ENCODE results near the gene DHX35. TPM values are rescaled to one million over a fixed set of nuclear protein-coding genes. Genes with fewer than 3 reads are reported as not detected.

The DHX35 gene
- total and polyA plus RNA-seq, 3 experiments from 2014 or later, result 6.0 to 20.5 (median 19.9) TPM

DNA sequence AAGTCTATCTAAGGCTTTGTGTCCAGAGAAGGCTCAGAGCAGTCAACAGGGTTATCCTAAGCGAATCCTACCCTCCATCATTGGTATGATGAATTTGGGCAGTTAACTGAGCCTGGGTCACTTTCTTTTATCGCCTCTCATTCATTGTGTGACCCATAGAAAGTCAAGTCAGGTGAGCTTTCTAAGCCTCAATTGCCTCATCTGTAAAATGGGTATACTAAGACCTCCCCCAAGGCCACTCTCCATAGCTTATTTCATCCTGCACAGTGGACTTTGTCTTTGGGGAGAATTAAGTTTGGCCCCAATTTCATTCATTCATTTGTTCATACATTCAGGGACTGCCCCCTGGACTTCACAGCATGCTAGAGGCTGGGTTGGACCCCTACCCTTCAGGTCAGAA lies 110.5 kb downstream of the DHX35 start:
- H3K4me3 Mint-ChIP-seq, result no peak overlapping the region
- DNase-seq, result no peak
- Histone ChIP-seq H3K36me3 (ENCODE audit: insufficient read depth, low read length) (no peaks in the 10 kb centered on the region), H3K27ac (ENCODE audit: low read depth, low read length) (no peak overlapping the region), H3K4me3 (ENCODE audit: low read length) (no peak overlapping the region), H3K9me3 (ENCODE audit: low read length) (no peaks in the 10 kb centered on the region), H3K4me1 (ENCODE audit: insufficient read depth, low read length) (no peaks in the 10 kb centered on the region), H3K27me3 (ENCODE audit: insufficient read depth, low read length, poor library complexity, severe bottlenecking) (no peaks in the 10 kb centered on the region)
- peaks cover 16 to 71% of the 10 kb centered on the region in 2 donors for H3K27me3 Mint-ChIP-seq
- H3K36me3 Mint-ChIP-seq, result peaks cover 0 to 2% (median 0%) of the 10 kb centered on the region in 3 donors
- peaks cover 0 to 5% (median 4%) of the 10 kb centered on the region in 5 donors for H3K9me3 Mint-ChIP-seq
- no peaks in the 10 kb centered on the region for H3K4me1 Mint-ChIP-seq
- CTCF ChIA-PET, result interaction anchor here (1.1 to 14.5 kb wide), 2 partner anchors 9 to 24 kb away, joined by 4 to 202 read pairs; no protein-coding TSS in a partner anchor
- POLR2A ChIA-PET, result no interaction called here
- H3K27ac Mint-ChIP-seq, result no peak overlapping the region

DNA sequence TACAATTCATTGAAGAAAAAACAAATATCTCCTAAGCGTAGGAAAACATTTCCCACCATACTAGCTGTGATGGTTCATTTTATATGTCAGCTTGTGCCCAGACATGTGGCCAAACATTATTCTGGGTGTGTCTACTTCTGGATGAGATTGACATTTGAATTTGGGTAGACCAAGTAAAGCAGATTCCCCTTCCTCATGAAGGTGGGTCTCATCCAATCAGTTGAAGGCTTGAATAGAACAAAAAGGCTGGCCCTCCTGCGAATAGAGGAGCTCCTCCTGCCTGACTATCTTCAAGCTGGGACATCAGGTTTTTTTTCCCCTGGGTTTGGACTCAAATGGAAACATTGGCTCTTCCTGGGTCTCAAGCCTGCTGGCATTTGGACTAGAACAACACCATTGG lies 113.6 kb downstream of the DHX35 start:
- POLR2A ChIA-PET, result no interaction called here
- DNase-seq, result no peak
- H3K27ac ChIP-seq (ENCODE audit: low read depth, low read length), result no peak overlapping the region
- peaks cover 0 to 8% (median 7%) of the 10 kb centered on the region in 3 donors for H3K4me1 Mint-ChIP-seq
- H3K36me3 ChIP-seq (ENCODE audit: insufficient read depth, low read length), result no peaks in the 10 kb centered on the region
- H3K27me3 ChIP-seq (ENCODE audit: insufficient read depth, low read length, poor library complexity, severe bottlenecking), result peaks cover 4% of the 10 kb centered on the region
- no peaks in the 10 kb centered on the region for H3K4me1 ChIP-seq (ENCODE audit: insufficient read depth, low read length)
- no peak overlapping the region for H3K4me3 Mint-ChIP-seq
- no peaks in the 10 kb centered on the region for H3K9me3 Mint-ChIP-seq
- H3K27me3 Mint-ChIP-seq, result peaks cover 6 to 64% of the 10 kb centered on the region in 2 donors
- peaks cover 0 to 4% (median 2%) of the 10 kb centered on the region in 3 donors for H3K36me3 Mint-ChIP-seq
- H3K9me3 ChIP-seq (ENCODE audit: low read length), result no peaks in the 10 kb centered on the region
- CTCF ChIA-PET, result interaction anchor here (1.3 to 14.5 kb wide), 3 partner anchors 11 to 27 kb away, joined by 3 to 202 read pairs (median 4); no protein-coding TSS in a partner anchor
- H3K27ac Mint-ChIP-seq, result no peak overlapping the region
- H3K4me3 ChIP-seq (ENCODE audit: low read length), result no peak overlapping the region

DNA sequence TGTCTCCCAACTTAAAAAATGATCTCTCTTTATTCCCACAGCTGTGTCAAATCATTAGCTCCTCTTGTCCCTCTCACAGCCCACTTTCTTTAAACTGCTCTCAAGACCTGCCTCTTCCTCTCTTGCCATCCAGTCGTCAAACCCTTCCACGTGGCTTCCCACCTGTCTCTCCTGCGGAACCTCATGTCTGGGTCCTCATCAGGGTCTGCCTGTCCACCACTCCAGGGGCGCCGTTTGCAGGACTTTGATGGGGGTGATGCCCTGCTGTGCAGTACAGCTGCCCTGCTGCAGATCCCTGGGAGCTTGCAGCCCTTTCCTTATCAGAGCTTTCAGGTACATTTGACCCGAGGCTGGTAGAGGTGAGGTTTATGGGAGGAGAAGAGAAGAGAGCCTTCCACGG lies 114.8 kb downstream of the DHX35 start:
- Histone ChIP-seq H3K27me3 (ENCODE audit: insufficient read depth, low read length, poor library complexity, severe bottlenecking) (peaks cover 4% of the 10 kb centered on the region), H3K36me3 (ENCODE audit: insufficient read depth, low read length) (no peaks in the 10 kb centered on the region), H3K4me1 (ENCODE audit: insufficient read depth, low read length) (no peaks in the 10 kb centered on the region), H3K9me3 (ENCODE audit: low read length) (no peaks in the 10 kb centered on the region), H3K4me3 (ENCODE audit: low read length) (no peak overlapping the region), H3K27ac (ENCODE audit: low read depth, low read length) (no peak overlapping the region)
- Mint-ChIP-seq H3K4me3 (no peak overlapping the region), H3K4me1 (peaks cover 0 to 10% (median 7%) of the 10 kb centered on the region in 3 donors), H3K9me3 (no peaks in the 10 kb centered on the region), H3K36me3 (peaks cover 0 to 4% (median 0%) of the 10 kb centered on the region in 3 donors), H3K27me3 (peaks cover 6 to 60% of the 10 kb centered on the region in 2 donors), H3K27ac (no peak overlapping the region)
- CTCF ChIA-PET, result interaction anchor here (0.7 to 14.5 kb wide), 3 partner anchors 12 to 28 kb away, joined by 3 to 202 read pairs (median 3); no protein-coding TSS in a partner anchor
- no peak for DNase-seq
- POLR2A ChIA-PET, result no interaction called here

DNA sequence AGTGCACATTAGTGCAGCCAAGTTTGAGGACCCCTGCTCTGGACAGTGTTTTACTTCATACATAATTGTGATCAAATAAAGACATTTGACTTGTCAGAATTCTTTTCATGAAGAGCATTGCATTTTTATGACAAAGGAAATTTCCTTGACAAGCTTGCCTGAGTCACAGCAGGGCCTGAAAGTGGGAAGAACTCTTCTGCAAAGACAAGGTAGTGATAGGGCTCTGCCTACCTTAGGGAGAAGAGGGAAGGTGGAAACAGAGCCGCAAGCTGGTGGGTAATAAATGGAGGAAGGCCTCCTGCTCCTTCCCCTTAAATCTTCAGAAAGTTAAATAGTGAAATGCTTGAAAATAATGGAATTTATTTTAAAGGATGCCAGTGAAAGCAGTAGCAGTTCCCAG lies 118.2 kb downstream of the DHX35 start:
- Mint-ChIP-seq H3K9me3 (no peaks in the 10 kb centered on the region), H3K27ac (peak overlapping the region in 1 of 8 donors; percentile 11), H3K4me1 (peaks cover 0 to 10% (median 7%) of the 10 kb centered on the region in 3 donors), H3K36me3 (peaks cover 0 to 4% (median 0%) of the 10 kb centered on the region in 3 donors), H3K4me3 (no peak overlapping the region), H3K27me3 (peaks cover 7 to 47% of the 10 kb centered on the region in 2 donors)
- H3K4me3 ChIP-seq (ENCODE audit: low read length), result no peak overlapping the region
- no peaks in the 10 kb centered on the region for H3K36me3 ChIP-seq (ENCODE audit: insufficient read depth, low read length)
- no peaks in the 10 kb centered on the region for H3K4me1 ChIP-seq (ENCODE audit: insufficient read depth, low read length)
- peaks cover 8% of the 10 kb centered on the region for H3K27me3 ChIP-seq (ENCODE audit: insufficient read depth, low read length, poor library complexity, severe bottlenecking)
- H3K27ac ChIP-seq (ENCODE audit: low read depth, low read length), result no peak overlapping the region
- DNase-seq, result no peak
- ChIA-PET POLR2A (no interaction called here), CTCF (interaction anchor here (0.8 to 14.5 kb wide), 6 partner anchors 10 to 435 kb away, joined by 3 to 202 read pairs (median 4); no protein-coding TSS in a partner anchor)
- no peaks in the 10 kb centered on the region for H3K9me3 ChIP-seq (ENCODE audit: low read length)

DNA sequence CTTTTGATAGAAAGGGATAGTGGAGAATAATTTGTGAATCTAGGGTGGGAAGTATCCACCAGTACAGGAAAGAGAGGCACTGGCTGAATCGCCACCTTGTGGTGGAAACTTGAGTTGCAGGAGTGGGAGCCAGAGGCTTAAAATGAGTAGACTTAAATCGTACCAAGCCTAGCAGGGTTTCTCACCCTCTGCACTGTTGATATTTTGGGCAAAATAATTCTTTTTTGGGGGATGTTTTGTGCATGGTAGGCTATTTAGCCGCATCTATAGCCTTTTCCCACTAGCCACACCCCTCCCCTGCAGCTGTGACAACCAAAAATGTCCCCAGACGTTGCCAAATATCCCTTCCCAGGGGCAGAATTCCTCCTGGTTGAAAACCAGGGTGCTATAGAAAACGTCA lies 119.1 kb downstream of the DHX35 start:
- Mint-ChIP-seq H3K4me3 (no peak overlapping the region), H3K9me3 (no peaks in the 10 kb centered on the region)

DNA sequence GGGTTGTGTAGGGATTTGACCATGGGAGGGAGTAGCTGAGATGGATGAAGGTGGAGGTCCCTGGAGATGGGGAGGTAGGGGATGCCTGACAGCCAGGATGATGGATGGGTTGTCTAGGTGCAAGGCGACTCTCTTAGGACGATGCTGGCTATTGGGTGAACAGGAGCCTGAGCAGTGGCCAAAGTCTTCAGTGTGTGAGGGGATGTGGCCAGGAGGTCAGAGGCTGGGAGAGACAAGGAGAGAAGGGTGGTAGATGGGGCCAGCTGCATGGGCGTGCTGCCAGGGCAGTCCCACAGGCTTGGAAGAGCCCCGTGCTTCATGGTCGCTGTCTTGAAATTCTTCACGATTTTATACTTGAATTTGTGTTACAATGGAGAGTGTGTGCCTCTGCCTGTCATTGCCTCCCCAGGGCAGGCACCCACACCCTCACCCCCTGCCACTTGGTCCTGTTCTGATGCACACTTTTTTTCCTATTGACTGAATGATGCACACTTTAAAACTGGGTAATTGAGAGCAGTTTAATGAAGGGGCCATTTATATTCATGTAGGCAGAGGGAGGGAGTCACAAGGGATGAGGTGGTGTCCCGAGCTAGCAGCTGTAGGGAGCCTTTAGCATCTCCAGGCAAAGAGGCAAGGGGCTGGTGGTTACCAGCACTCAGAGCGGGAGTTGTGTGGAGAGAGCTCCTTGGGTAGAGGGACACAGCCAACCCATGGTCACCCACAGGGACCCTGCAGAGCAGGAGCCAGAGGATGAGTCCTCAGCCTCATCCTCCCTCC lies 120.7 kb downstream of the DHX35 start:
- POLR2A ChIA-PET, result no interaction called here
- CTCF ChIA-PET, result interaction anchor here (0.7 to 14.5 kb wide), 2 partner anchors 17 to 34 kb away, joined by 3 to 202 read pairs; no protein-coding TSS in a partner anchor
- H3K4me3 Mint-ChIP-seq, result no peak overlapping the region
- Histone ChIP-seq H3K36me3 (ENCODE audit: insufficient read depth, low read length) (no peaks in the 10 kb centered on the region), H3K4me1 (ENCODE audit: insufficient read depth, low read length) (no peaks in the 10 kb centered on the region), H3K4me3 (ENCODE audit: low read length) (no peak overlapping the region), H3K27me3 (ENCODE audit: insufficient read depth, low read length, poor library complexity, severe bottlenecking) (peaks cover 8% of the 10 kb centered on the region), H3K27ac (ENCODE audit: low read depth, low read length) (no peak overlapping the region), H3K9me3 (ENCODE audit: low read length) (no peaks in the 10 kb centered on the region)
- DNase-seq, result no peak
- H3K27ac Mint-ChIP-seq, result peak overlapping the region in 1 of 8 donors; percentile 48
- peaks cover 0 to 4% (median 0%) of the 10 kb centered on the region in 3 donors for H3K36me3 Mint-ChIP-seq
- H3K9me3 Mint-ChIP-seq, result no peaks in the 10 kb centered on the region
- peaks cover 0 to 9% (median 7%) of the 10 kb centered on the region in 3 donors for H3K4me1 Mint-ChIP-seq
- peaks cover 6 to 36% of the 10 kb centered on the region in 2 donors for H3K27me3 Mint-ChIP-seq

More for the DNA sequence above, 119.1 kb downstream of the DHX35 start:
- Histone ChIP-seq H3K27ac (ENCODE audit: low read depth, low read length) (no peak overlapping the region), H3K4me1 (ENCODE audit: insufficient read depth, low read length) (no peaks in the 10 kb centered on the region), H3K4me3 (ENCODE audit: low read length) (no peak overlapping the region), H3K27me3 (ENCODE audit: insufficient read depth, low read length, poor library complexity, severe bottlenecking) (peaks cover 8% of the 10 kb centered on the region), H3K36me3 (ENCODE audit: insufficient read depth, low read length) (no peaks in the 10 kb centered on the region), H3K9me3 (ENCODE audit: low read length) (no peaks in the 10 kb centered on the region)
- Mint-ChIP-seq H3K27ac (peak overlapping the region in 1 of 8 donors; percentile 17), H3K36me3 (peaks cover 0 to 4% (median 0%) of the 10 kb centered on the region in 3 donors), H3K4me1 (peaks cover 0 to 10% (median 7%) of the 10 kb centered on the region in 3 donors), H3K27me3 (peaks cover 7 to 47% of the 10 kb centered on the region in 2 donors)
- CTCF ChIA-PET, result interaction anchor here (0.7 to 14.5 kb wide), 10 partner anchors 9 to 436 kb away, joined by 3 to 202 read pairs (median 4); no protein-coding TSS in a partner anchor
- peak; percentile 61 to 85 (median 73) for DNase-seq
- POLR2A ChIA-PET, result no interaction called here

DNA sequence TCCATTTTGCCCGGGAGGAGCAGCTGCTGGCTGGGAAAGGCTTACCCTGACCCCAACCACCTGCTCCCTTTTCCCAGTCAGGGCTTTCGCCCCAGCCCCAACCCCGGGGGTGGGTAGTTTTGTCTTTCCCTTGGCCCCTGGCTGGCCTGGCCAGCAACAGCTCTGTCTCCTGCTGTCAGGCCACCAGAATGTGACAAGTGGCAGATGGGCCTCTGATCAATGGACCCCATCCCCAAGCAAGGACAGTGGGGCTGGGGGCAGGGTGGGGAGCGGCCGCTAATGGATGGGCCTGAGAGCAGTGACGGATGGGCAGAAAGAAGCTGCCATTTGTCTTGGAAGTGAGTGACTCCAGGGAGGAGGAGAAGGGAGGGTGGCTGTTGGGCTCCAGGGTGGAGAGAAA lies 121.6 kb downstream of the DHX35 start:
- no peaks in the 10 kb centered on the region for H3K36me3 ChIP-seq (ENCODE audit: insufficient read depth, low read length)
- no peak for DNase-seq
- peaks cover 4 to 30% of the 10 kb centered on the region in 2 donors for H3K27me3 Mint-ChIP-seq
- H3K9me3 ChIP-seq (ENCODE audit: low read length), result no peaks in the 10 kb centered on the region
- H3K27ac ChIP-seq (ENCODE audit: low read depth, low read length), result no peak overlapping the region
- no peak overlapping the region for H3K4me3 Mint-ChIP-seq
- no peak overlapping the region for H3K4me3 ChIP-seq (ENCODE audit: low read length)
- ChIA-PET CTCF (interaction anchor here (14.5 kb wide), 1 partner anchor 35 kb away, joined by 202 read pairs; no protein-coding TSS in a partner anchor), POLR2A (no interaction called here)
- no peak overlapping the region for H3K27ac Mint-ChIP-seq
- peaks cover 8% of the 10 kb centered on the region for H3K27me3 ChIP-seq (ENCODE audit: insufficient read depth, low read length, poor library complexity, severe bottlenecking)
- H3K4me1 ChIP-seq (ENCODE audit: insufficient read depth, low read length), result no peaks in the 10 kb centered on the region
- peaks cover 0 to 3% (median 2%) of the 10 kb centered on the region in 3 donors for H3K4me1 Mint-ChIP-seq
- no peaks in the 10 kb centered on the region for H3K9me3 Mint-ChIP-seq
- H3K36me3 Mint-ChIP-seq, result peaks cover 0 to 1% (median 0%) of the 10 kb centered on the region in 3 donors

GRCh38 chr20:39089029-39089428 lies 126.9 kb downstream of the DHX35 start:
- no peak for DNase-seq
- ChIA-PET CTCF (interaction anchor here (0.7 to 2.5 kb wide), 2 partner anchors 12 to 39 kb away, joined by 3 to 19 read pairs; no protein-coding TSS in a partner anchor), POLR2A (no interaction called here)
- H3K27me3 ChIP-seq (ENCODE audit: insufficient read depth, low read length, poor library complexity, severe bottlenecking), result no peaks in the 10 kb centered on the region
- H3K9me3 ChIP-seq (ENCODE audit: low read length), result no peaks in the 10 kb centered on the region
- Mint-ChIP-seq H3K4me3 (no peak overlapping the region), H3K27ac (peak overlapping the region in 2 of 8 donors; percentile 67 to 77), H3K36me3 (no peaks in the 10 kb centered on the region), H3K9me3 (no peaks in the 10 kb centered on the region), H3K4me1 (peaks cover 0 to 4% (median 0%) of the 10 kb centered on the region in 3 donors), H3K27me3 (peaks cover 10 to 28% of the 10 kb centered on the region in 2 donors)
- no peaks in the 10 kb centered on the region for H3K36me3 ChIP-seq (ENCODE audit: insufficient read depth, low read length)
- no peak overlapping the region for H3K27ac ChIP-seq (ENCODE audit: low read depth, low read length)
- no peaks in the 10 kb centered on the region for H3K4me1 ChIP-seq (ENCODE audit: insufficient read depth, low read length)
- H3K4me3 ChIP-seq (ENCODE audit: low read length), result no peak overlapping the region

All from CD8-positive, alpha-beta memory T cell (primary cell).